DND-41 (cell line): Measurements from ENCODE around the gene PFKFB2.

Experiments used
- ATAC-seq: fragments of 200-7000 bp; cut with Tn5 transposase; 3 replicates; pipeline ENCODE4 v1.9.1; 2021; ENCODE audit warnings: low read depth; ENCODE audit not compliant: insufficient read depth
- DNase-seq: peaks from one replicate; pipeline ENCODE4 v3.0.0-alpha.2; 2020
- H2AFZ ChIP-seq: 2 replicates; pipeline ENCODE4 v1.6.0; 2012; ENCODE audit warnings: low read depth, low read length
- H3K27ac ChIP-seq: 2 replicates; pipeline ENCODE4 v1.5.1; 2012; ENCODE audit warnings: low read length, inconsistent platforms
- H3K27me3 ChIP-seq: fragments of 200-600 bp; sonication (generic); 2 replicates; pipeline ENCODE4 v1.6.0; 2012; ENCODE audit warnings: low read length, mild to moderate bottlenecking, inconsistent platforms; ENCODE audit not compliant: insufficient read depth, poor library complexity
- H3K36me3 ChIP-seq: 2 replicates; pipeline ENCODE4 v1.5.1; 2012; ENCODE audit warnings: low read length, inconsistent platforms; ENCODE audit not compliant: insufficient read depth
- H3K4me1 ChIP-seq: 2 replicates; pipeline ENCODE4 v1.5.1; 2012; ENCODE audit warnings: mild to moderate bottlenecking, low read length; ENCODE audit not compliant: insufficient read depth
- H3K4me2 ChIP-seq: 2 replicates; pipeline ENCODE4 v1.6.0; 2012; ENCODE audit warnings: mild to moderate bottlenecking, moderate library complexity, low read length, inconsistent platforms; ENCODE audit not compliant: insufficient read depth
- H3K4me3 ChIP-seq, 2 experiments: fragments of 200-600 bp in 1 of 2; shearing (Covaris generic) in 1 of 2; 2 replicates each; pipeline ENCODE4 v1.5.1; 2012 to 2016; ENCODE audit warnings: inconsistent platforms in 2 of 2, low read length in 2 of 2, mild to moderate bottlenecking in 2 of 2, low read depth in 1 of 2, moderate library complexity in 1 of 2
- H3K79me2 ChIP-seq: 2 replicates; pipeline ENCODE4 v1.6.0; 2012; ENCODE audit warnings: low read length, inconsistent platforms; ENCODE audit not compliant: insufficient read depth
- H3K9ac ChIP-seq: 2 replicates; pipeline ENCODE4 v1.6.0; 2012; ENCODE audit warnings: low read depth, mild to moderate bottlenecking, inconsistent platforms, low read length, moderate library complexity
- H3K9me3 ChIP-seq: 2 replicates; pipeline ENCODE4 v1.5.1; 2012; ENCODE audit warnings: low read length, moderate library complexity, mild to moderate bottlenecking, inconsistent platforms; ENCODE audit not compliant: insufficient read depth, severe bottlenecking
- H4K20me1 ChIP-seq: 2 replicates; pipeline ENCODE4 v1.6.0; 2012; ENCODE audit warnings: low read length; ENCODE audit not compliant: insufficient read depth
- EZH2 ChIP-seq: IDR thresholded peaks from 3 replicates; pipeline ENCODE4 v1.6.1; 2012; ENCODE audit warnings: borderline replicate concordance, low read depth, mild to moderate bottlenecking, moderate library complexity, low read length, inconsistent platforms; ENCODE audit not compliant: severe bottlenecking
- TF ChIP-seq, protein P1 (sequence below): IDR thresholded peaks from 2 replicates; pipeline ENCODE4 v1.5.1; 2012; ENCODE audit warnings: borderline replicate concordance, low read length, moderate library complexity, mild to moderate bottlenecking; ENCODE audit not compliant: poor library complexity, severe bottlenecking; ENCODE audit errors: extremely low read depth

The PFKFB2 gene

DNA sequence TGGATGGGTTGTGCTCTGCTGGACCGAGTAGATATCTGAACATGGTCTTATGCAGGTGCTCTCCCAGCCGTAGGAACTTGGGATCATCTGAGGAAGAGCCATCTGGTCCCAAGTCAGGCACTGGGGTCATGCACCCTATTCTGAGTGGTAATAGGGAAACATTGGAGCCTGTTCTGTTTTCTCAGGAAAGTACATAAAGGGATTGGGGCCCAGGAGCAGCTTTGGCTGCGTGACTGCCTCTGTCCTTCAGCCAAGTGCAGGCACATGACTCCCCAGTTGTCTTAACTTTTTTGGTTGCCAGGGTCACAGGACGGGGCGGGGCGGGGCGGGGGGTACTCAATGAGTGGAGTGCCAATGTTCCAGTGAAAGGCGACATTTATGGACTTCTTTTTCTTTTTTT lies 11.5 kb downstream of the PFKFB2 start:
- no peak overlapping the region for H3K27ac ChIP-seq
- H3K9me3 ChIP-seq: no peaks in the 10 kb centered on the region
- no peak overlapping the region for H3K4me3 ChIP-seq
- no peak overlapping the region for H3K4me2 ChIP-seq
- H4K20me1 ChIP-seq: no peaks in the 10 kb centered on the region
- no peaks in the 10 kb centered on the region for H3K4me1 ChIP-seq
- no peak overlapping the region for H3K9ac ChIP-seq
- no peaks in the 10 kb centered on the region for H3K36me3 ChIP-seq
- TF ChIP-seq, protein P1, sequence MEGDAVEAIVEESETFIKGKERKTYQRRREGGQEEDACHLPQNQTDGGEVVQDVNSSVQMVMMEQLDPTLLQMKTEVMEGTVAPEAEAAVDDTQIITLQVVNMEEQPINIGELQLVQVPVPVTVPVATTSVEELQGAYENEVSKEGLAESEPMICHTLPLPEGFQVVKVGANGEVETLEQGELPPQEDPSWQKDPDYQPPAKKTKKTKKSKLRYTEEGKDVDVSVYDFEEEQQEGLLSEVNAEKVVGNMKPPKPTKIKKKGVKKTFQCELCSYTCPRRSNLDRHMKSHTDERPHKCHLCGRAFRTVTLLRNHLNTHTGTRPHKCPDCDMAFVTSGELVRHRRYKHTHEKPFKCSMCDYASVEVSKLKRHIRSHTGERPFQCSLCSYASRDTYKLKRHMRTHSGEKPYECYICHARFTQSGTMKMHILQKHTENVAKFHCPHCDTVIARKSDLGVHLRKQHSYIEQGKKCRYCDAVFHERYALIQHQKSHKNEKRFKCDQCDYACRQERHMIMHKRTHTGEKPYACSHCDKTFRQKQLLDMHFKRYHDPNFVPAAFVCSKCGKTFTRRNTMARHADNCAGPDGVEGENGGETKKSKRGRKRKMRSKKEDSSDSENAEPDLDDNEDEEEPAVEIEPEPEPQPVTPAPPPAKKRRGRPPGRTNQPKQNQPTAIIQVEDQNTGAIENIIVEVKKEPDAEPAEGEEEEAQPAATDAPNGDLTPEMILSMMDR: no peak
- no peak for TF ChIP-seq EZH2
- ATAC-seq (no peak), DNase-seq (no peak)
- no peak overlapping the region for H2AFZ ChIP-seq
- no peaks in the 10 kb centered on the region for H3K27me3 ChIP-seq
- H3K79me2 ChIP-seq: no peaks in the 10 kb centered on the region

- Histone ChIP-seq H2AFZ (no peak overlapping the region), H3K27me3 (no peaks in the 10 kb centered on the region), H3K9ac (no peak overlapping the region), H3K9me3 (no peaks in the 10 kb centered on the region), H3K36me3 (no peaks in the 10 kb centered on the region), H3K4me3 (no peak overlapping the region), H3K27ac (no peak overlapping the region), H3K4me2 (no peak overlapping the region), H3K4me1 (0 out of 2 replicates have a peak, but pooled peaks cover 4% of the 10 kb centered on the region), H4K20me1 (no peaks in the 10 kb centered on the region), H3K79me2 (no peaks in the 10 kb centered on the region)
- no peak for DNase-seq
- ATAC-seq: no peak
- no peak for TF ChIP-seq EZH2
- TF ChIP-seq, protein P1: no peak
Measured at GRCh38 chr1:207067185-207067584, 14.1 kb downstream of the PFKFB2 start.

- Histone ChIP-seq H2AFZ (no peak overlapping the region), H3K79me2 (no peaks in the 10 kb centered on the region), H3K27me3 (no peaks in the 10 kb centered on the region), H4K20me1 (no peaks in the 10 kb centered on the region), H3K4me3 (no peak overlapping the region), H3K4me1 (0 out of 2 replicates have a peak, but pooled peaks cover 4% of the 10 kb centered on the region), H3K36me3 (no peaks in the 10 kb centered on the region), H3K27ac (no peak overlapping the region), H3K9ac (no peak overlapping the region), H3K9me3 (no peaks in the 10 kb centered on the region), H3K4me2 (no peak overlapping the region)
- no peak for DNase-seq
- TF ChIP-seq, protein P1: no peak
- TF ChIP-seq EZH2: no peak
- no peak for ATAC-seq
Measured at GRCh38 chr1:207067665-207068064, 14.6 kb downstream of the PFKFB2 start.

DNA sequence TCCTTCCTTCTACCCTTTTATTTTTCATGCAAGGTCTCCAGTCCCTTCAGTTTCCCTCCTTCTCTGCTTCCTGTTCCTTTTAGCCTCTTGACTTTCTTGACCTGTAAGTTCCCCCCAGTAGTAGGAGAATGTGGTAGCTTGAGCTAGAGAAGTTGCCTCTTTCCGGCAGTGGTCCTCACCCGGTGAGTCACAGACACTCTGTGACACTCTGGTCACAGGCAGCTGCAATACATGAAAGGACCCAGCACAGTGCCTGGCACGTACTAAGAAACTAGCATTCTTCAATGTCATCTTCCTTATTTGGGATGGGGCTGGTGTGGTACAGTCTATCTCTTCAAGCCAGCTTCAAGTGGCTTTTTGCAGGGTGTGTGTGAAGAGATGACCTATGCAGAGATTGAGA lies 16.0 kb downstream of the PFKFB2 start:
- Histone ChIP-seq H3K27ac (no peak overlapping the region), H3K79me2 (no peaks in the 10 kb centered on the region), H3K4me2 (no peak overlapping the region), H2AFZ (no peak overlapping the region), H3K9ac (no peak overlapping the region), H4K20me1 (no peaks in the 10 kb centered on the region), H3K4me3 (no peak overlapping the region), H3K9me3 (no peaks in the 10 kb centered on the region), H3K27me3 (no peaks in the 10 kb centered on the region), H3K36me3 (no peaks in the 10 kb centered on the region), H3K4me1 (0 out of 2 replicates have a peak, but pooled peaks cover 4% of the 10 kb centered on the region)
- ATAC-seq (no peak), DNase-seq (no peak)
- TF ChIP-seq EZH2: no peak
- TF ChIP-seq, protein P1: no peak
